ENCODE data around the gene NMD3.

Gene NMD3

GRCh38 chr3:161233557-161233956 lies 12.4 kb downstream of the NMD3 start:
- H3K4me1 ChIP-seq (ENCODE audit: low read length) = no peaks in the 10 kb centered on the region
- no peak overlapping the region for H3K27ac ChIP-seq (ENCODE audit: low read length)
- peaks cover 61% of the 10 kb centered on the region for H3K36me3 ChIP-seq (replicated peaks; ENCODE audit: low read depth, low read length)
- H3K4me3 ChIP-seq (ENCODE audit: low read length) = no peak overlapping the region
- no peak overlapping the region for H3K4me2 ChIP-seq (ENCODE audit: low read length)
- peaks cover 11% of the 10 kb centered on the region for H4K20me1 ChIP-seq (ENCODE audit: insufficient read depth, low read length)
- peaks cover 34% of the 10 kb centered on the region for H3K79me2 ChIP-seq (ENCODE audit: low read length)
- H3K9ac ChIP-seq (ENCODE audit: low read length) = no peak overlapping the region
- no peaks in the 10 kb centered on the region for H3K27me3 ChIP-seq (ENCODE audit: low read depth, low read length)
- no peaks in the 10 kb centered on the region for H3K9me3 ChIP-seq (ENCODE audit: insufficient read depth, low read length)
- TF ChIP-seq CTCF (IDR thresholded peaks at IDR 0.05; ENCODE audit: low read depth, low read length) (no peak), EZH2phosphoT487 (IDR thresholded peaks at IDR 0.05; ENCODE audit: low read depth) (no peak)
- no peak overlapping the region for H2AFZ ChIP-seq (ENCODE audit: low read depth, low read length)

- Histone ChIP-seq H3K79me2 (ENCODE audit: low read length) (peaks cover 11% of the 10 kb centered on the region), H3K27me3 (ENCODE audit: low read depth, low read length) (no peaks in the 10 kb centered on the region), H3K9ac (ENCODE audit: low read length) (no peak overlapping the region), H3K4me2 (ENCODE audit: low read length) (no peak overlapping the region), H3K27ac (ENCODE audit: low read length) (no peak overlapping the region), H4K20me1 (ENCODE audit: insufficient read depth, low read length) (0 out of 2 replicates have a peak, but pooled peaks cover 6% of the 10 kb centered on the region), H2AFZ (ENCODE audit: low read depth, low read length) (no peak overlapping the region), H3K9me3 (ENCODE audit: insufficient read depth, low read length) (no peaks in the 10 kb centered on the region), H3K4me1 (ENCODE audit: low read length) (no peaks in the 10 kb centered on the region), H3K36me3 (replicated peaks; ENCODE audit: low read depth, low read length) (peaks cover 56% of the 10 kb centered on the region), H3K4me3 (ENCODE audit: low read length) (no peak overlapping the region)
- TF ChIP-seq CTCF (IDR thresholded peaks at IDR 0.05; ENCODE audit: low read depth, low read length) = no peak
- TF ChIP-seq EZH2phosphoT487 (IDR thresholded peaks at IDR 0.05; ENCODE audit: low read depth) = no peak
Measured at GRCh38 chr3:161236240-161236639, 15.1 kb downstream of the NMD3 start.

- H3K9me3 ChIP-seq (ENCODE audit: insufficient read depth, low read length) = no peaks in the 10 kb centered on the region
- no peak overlapping the region for H2AFZ ChIP-seq (ENCODE audit: low read depth, low read length)
- TF ChIP-seq EZH2phosphoT487 (IDR thresholded peaks at IDR 0.05; ENCODE audit: low read depth) = no peak
- peaks cover 40% of the 10 kb centered on the region for H3K36me3 ChIP-seq (replicated peaks; ENCODE audit: low read depth, low read length)
- H3K79me2 ChIP-seq (ENCODE audit: low read length) = peaks cover 6% of the 10 kb centered on the region; the same call in 1 of the 2 replicates
- H3K9ac ChIP-seq (ENCODE audit: low read length) = no peak overlapping the region
- H4K20me1 ChIP-seq (ENCODE audit: insufficient read depth, low read length) = no peaks in the 10 kb centered on the region
- no peaks in the 10 kb centered on the region for H3K4me1 ChIP-seq (ENCODE audit: low read length)
- H3K4me2 ChIP-seq (ENCODE audit: low read length) = no peak overlapping the region
- no peak overlapping the region for H3K27ac ChIP-seq (ENCODE audit: low read length)
- H3K27me3 ChIP-seq (ENCODE audit: low read depth, low read length) = no peaks in the 10 kb centered on the region
- H3K4me3 ChIP-seq (ENCODE audit: low read length) = no peak overlapping the region
Measured at GRCh38 chr3:161239700-161240099, 18.6 kb downstream of the NMD3 start.

GRCh38 chr3:161244538-161244937 lies 23.4 kb downstream of the NMD3 start:
- H3K27me3 ChIP-seq (ENCODE audit: low read depth, low read length) = no peaks in the 10 kb centered on the region
- peaks cover 38% of the 10 kb centered on the region for H3K36me3 ChIP-seq (replicated peaks; ENCODE audit: low read depth, low read length)
- no peak overlapping the region for H3K9ac ChIP-seq (ENCODE audit: low read length)
- no peaks in the 10 kb centered on the region for H4K20me1 ChIP-seq (ENCODE audit: insufficient read depth, low read length)
- peaks cover 3% of the 10 kb centered on the region; the same call in 1 of the 2 replicates for H3K79me2 ChIP-seq (ENCODE audit: low read length)
- H3K4me3 ChIP-seq (ENCODE audit: low read length) = no peak overlapping the region
- H3K9me3 ChIP-seq (ENCODE audit: insufficient read depth, low read length) = no peaks in the 10 kb centered on the region
- H3K4me2 ChIP-seq (ENCODE audit: low read length) = no peak overlapping the region
- H2AFZ ChIP-seq (ENCODE audit: low read depth, low read length) = no peak overlapping the region
- H3K27ac ChIP-seq (ENCODE audit: low read length) = no peak overlapping the region
- TF ChIP-seq CTCF (IDR thresholded peaks at IDR 0.05; ENCODE audit: low read depth, low read length) = no peak
- no peak for TF ChIP-seq EZH2phosphoT487 (IDR thresholded peaks at IDR 0.05; ENCODE audit: low read depth)
- no peaks in the 10 kb centered on the region for H3K4me1 ChIP-seq (ENCODE audit: low read length)

- H3K9me3 ChIP-seq (ENCODE audit: insufficient read depth, low read length) = no peaks in the 10 kb centered on the region
- TF ChIP-seq EZH2phosphoT487 (IDR thresholded peaks at IDR 0.05; ENCODE audit: low read depth) (no peak), CTCF (IDR thresholded peaks at IDR 0.05; ENCODE audit: low read depth, low read length) (no peak)
Measured at GRCh38 chr3:161247049-161247448, 25.9 kb downstream of the NMD3 start.

More at GRCh38 chr3:161247049-161247448, 25.9 kb downstream of the NMD3 start:
- Histone ChIP-seq H3K4me1 (ENCODE audit: low read length) (no peaks in the 10 kb centered on the region), H3K36me3 (replicated peaks; ENCODE audit: low read depth, low read length) (peaks cover 41% of the 10 kb centered on the region), H4K20me1 (ENCODE audit: insufficient read depth, low read length) (no peaks in the 10 kb centered on the region), H3K9ac (ENCODE audit: low read length) (no peak overlapping the region), H3K27me3 (ENCODE audit: low read depth, low read length) (no peaks in the 10 kb centered on the region), H3K27ac (ENCODE audit: low read length) (no peak overlapping the region), H3K4me3 (ENCODE audit: low read length) (no peak overlapping the region), H3K79me2 (ENCODE audit: low read length) (no peaks in the 10 kb centered on the region), H2AFZ (ENCODE audit: low read depth, low read length) (no peak overlapping the region), H3K4me2 (ENCODE audit: low read length) (no peak overlapping the region)

All from OCI-LY3 (cell line).